Measurements from ENCODE around the gene FN3K.

Gene FN3K

DNA sequence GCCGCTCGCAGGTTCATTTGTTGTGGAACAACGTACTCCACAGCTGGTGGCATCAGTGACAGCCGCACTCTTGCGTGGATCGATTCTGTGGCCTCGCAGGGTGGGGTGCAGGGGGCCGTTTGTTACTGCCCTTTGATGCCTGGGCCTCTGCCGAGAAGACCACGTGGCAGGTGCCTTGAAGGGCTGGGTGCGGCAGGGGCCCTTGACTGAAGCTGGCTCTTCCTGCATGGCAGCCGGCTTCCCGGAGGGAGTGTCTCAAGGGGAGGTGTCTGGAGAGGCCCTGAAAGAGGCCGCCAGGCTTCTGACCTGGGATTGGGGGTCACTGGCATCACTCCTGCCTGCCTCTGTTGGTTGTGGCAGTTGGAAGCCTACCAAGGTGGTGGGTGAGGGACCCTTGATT is 60.2 kb downstream of the FN3K start:
- no peak for DNase-seq (ENCODE audit: low read depth in 2 of 2)

DNA sequence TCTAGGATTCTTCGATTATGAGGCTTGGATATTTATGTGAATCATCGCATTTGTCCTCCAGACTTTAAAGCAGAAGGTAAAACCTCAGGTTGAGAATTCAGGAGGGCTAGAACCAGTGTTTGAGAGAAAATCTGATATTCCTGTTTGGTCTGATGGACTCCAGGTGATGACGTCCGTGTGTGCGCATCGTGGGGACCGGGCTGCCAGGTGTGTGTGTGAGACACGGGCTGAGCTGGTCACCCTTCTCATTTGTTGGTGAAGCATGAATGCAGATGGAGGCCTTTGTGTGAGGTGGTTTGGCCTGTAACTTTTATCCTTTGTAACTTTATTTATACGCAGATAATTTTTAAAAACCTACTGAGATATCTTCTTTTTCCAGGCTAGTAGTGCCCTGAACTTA is 61.6 kb downstream of the FN3K start:
- DNase-seq (ENCODE audit: low read depth in 2 of 2), result no peak

DNA sequence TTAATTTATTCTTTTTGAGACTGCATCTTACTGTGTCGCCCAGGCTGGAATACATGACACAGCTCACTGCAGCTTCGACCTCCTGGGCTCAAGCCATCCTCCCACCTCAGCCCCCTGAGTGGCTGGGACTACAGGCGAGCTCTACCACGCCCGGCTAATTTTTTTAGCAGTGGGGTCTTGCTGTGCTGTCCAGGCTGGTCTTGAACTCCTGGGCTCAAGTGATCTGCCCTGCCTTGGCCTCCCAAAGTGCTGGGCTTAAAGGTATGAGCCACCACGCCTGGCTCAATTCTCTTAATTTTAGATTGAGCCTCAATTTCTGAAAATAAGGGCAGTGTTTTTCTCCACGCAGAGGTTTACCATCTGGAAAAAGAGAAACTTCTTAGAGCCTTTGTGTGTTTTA is 63.3 kb downstream of the FN3K start:
- no peak for DNase-seq (ENCODE audit: low read depth in 2 of 2)

DNA sequence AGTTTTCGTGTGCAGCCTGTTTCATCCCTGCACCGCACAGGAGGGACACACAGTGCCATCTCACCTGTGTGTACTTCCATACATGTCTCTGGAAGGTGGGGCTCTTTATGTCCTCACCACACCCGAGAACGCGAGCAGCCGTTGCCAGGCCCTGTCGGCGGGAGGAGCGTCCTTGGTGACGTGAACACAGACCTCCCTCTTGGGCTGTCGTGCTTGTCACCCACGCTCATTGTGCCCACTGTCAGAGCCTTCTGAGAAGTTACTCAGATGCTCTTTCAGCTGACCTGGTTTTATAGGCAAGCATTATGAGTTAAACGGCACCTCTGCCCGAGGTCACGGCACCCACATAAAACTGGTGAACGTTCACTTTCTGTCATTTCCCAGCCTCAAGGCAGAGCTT is 64.2 kb downstream of the FN3K start:
- DNase-seq (ENCODE audit: low read depth in 2 of 2), result no peak

Measured in fibroblast of skin of left quadriceps (primary cell).